Measurements from ENCODE around the gene CDC16. TPM values are rescaled to one million over a fixed set of nuclear protein-coding genes. Genes with fewer than 3 reads are reported as not detected.

CDC16 gene
- total RNA-seq, 1 experiment from 2014 or later: 61.0 TPM

DNA sequence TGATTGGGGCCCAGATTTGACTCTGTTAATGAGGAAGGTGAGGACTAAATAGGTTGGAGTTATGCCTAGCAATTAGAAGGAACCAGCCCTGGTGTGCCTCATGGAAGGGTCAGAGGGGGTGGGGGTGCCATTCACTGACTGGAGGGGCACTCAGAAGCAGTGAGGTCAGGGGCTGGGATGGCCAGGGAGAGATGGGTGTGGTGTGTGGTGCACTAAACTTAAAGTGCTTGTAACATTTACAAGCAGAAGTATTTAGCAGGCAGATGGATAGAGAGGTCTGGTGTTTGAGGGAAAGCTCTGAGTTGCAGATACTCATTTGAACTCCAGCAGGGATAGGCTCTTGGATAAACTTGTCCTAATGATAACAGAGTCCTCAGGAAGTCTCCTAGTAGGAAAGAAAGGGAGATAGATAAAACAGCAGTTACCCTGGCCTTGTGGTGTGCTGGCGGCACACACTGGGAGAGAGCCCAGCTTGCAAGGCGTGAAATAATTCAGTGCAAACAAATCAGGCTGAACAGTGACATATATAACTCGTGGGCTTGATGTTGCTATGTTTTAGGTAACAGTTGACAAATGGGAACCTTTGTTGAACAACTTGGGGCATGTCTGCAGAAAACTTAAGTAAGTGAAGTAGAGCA, 26.8 kb downstream of the CDC16 start:
- Histone ChIP-seq H3K36me3 (ENCODE audit: control insufficient read depth in 1 of 2, insufficient read depth in 2 of 2, low read length in 2 of 2) (peaks cover 52 to 77% of the 10 kb centered on the region in 2 experiments), H3K27ac (ENCODE audit: low read depth, low read length) (no peak overlapping the region), H2AFZ (ENCODE audit: low read depth, low read length, poor library complexity, severe bottlenecking) (no peak overlapping the region), H3K4me3 (replicated peaks in 1 of 2; ENCODE audit: low read depth in 1 of 2, low read length in 2 of 2) (no peak overlapping the region), H3K27me3 (ENCODE audit: insufficient read depth, low read length) (no peaks in the 10 kb centered on the region), H3K9me3 (ENCODE audit: control insufficient read depth in 1 of 2, insufficient read depth in 1 of 2, low read depth in 1 of 2, low read length in 2 of 2) (no peaks in the 10 kb centered on the region), H4K20me1 (ENCODE audit: insufficient read depth) (no peaks in the 10 kb centered on the region), H3K4me1 (ENCODE audit: control insufficient read depth in 1 of 2, insufficient read depth in 2 of 2, low read length in 2 of 2) (no peaks in the 10 kb centered on the region), H3K79me2 (ENCODE audit: insufficient read depth, low read length) (no peaks in the 10 kb centered on the region), H3K9ac (ENCODE audit: low read length) (no peak overlapping the region), H3K9me2 (ENCODE audit: insufficient read depth) (no peaks in the 10 kb centered on the region), H3K4me2 (ENCODE audit: low read length) (no peak overlapping the region)
- DNase-seq (ENCODE audit: low read depth, low spot score) (no peak), ATAC-seq (no peak)
- CTCF ChIA-PET: no interaction called here
- intact Hi-C loops (cut with micrococcal nuclease): no loop called here
- POLR2A ChIA-PET: no interaction called here
- RAD21 ChIA-PET (ENCODE audit: low non-redundant PET in 1 of 2, low total read pairs in 2 of 2, uncharacterized antibody in 2 of 2, unreplicated experiment in 2 of 2): no interaction called here
- no peak for TF ChIP-seq SP1 (IDR thresholded peaks at IDR 0.05; ENCODE audit: low read depth)
- TF ChIP-seq, protein P1, sequence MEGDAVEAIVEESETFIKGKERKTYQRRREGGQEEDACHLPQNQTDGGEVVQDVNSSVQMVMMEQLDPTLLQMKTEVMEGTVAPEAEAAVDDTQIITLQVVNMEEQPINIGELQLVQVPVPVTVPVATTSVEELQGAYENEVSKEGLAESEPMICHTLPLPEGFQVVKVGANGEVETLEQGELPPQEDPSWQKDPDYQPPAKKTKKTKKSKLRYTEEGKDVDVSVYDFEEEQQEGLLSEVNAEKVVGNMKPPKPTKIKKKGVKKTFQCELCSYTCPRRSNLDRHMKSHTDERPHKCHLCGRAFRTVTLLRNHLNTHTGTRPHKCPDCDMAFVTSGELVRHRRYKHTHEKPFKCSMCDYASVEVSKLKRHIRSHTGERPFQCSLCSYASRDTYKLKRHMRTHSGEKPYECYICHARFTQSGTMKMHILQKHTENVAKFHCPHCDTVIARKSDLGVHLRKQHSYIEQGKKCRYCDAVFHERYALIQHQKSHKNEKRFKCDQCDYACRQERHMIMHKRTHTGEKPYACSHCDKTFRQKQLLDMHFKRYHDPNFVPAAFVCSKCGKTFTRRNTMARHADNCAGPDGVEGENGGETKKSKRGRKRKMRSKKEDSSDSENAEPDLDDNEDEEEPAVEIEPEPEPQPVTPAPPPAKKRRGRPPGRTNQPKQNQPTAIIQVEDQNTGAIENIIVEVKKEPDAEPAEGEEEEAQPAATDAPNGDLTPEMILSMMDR (IDR thresholded peaks at IDR 0.05 in 2 of 3, conservative IDR thresholded peaks at IDR 0.05 in 1 of 3; ENCODE audit: borderline replicate concordance in 1 of 3, insufficient read depth in 1 of 3, low read depth in 2 of 3, low read length in 2 of 3): no peak
- no peak for TF ChIP-seq RAD21 (IDR thresholded peaks at IDR 0.05; ENCODE audit: low read depth)
- TF ChIP-seq JUND (IDR thresholded peaks at IDR 0.05): no peak
- TF ChIP-seq CEBPB (IDR thresholded peaks at IDR 0.05; ENCODE audit: low read depth): no peak
- no peak for TF ChIP-seq FOSL1 (IDR thresholded peaks at IDR 0.05; ENCODE audit: low read depth)
- no peak for TF ChIP-seq ZNF274 (IDR thresholded peaks at IDR 0.05; ENCODE audit: low read depth, low read length)
- no peak for TF ChIP-seq EZH2 (IDR thresholded peaks at IDR 0.05)
- TF ChIP-seq CBX3 (IDR thresholded peaks at IDR 0.05; ENCODE audit: low read depth): no peak
- TF ChIP-seq EZH2phosphoT487 (IDR thresholded peaks at IDR 0.05; ENCODE audit: borderline replicate concordance): no peak
- TF ChIP-seq SRF (IDR thresholded peaks at IDR 0.05; ENCODE audit: low read depth): no peak
- no peak for TF ChIP-seq SIN3A (IDR thresholded peaks at IDR 0.05; ENCODE audit: low read depth)
- no peak for TF ChIP-seq POLR2AphosphoS5 (IDR thresholded peaks at IDR 0.05; ENCODE audit: low read depth, low read length)
- TF ChIP-seq YY1 (IDR thresholded peaks at IDR 0.05; ENCODE audit: extremely low read depth, insufficient replicate concordance, low read depth, low read length): no peak
- no peak for TF ChIP-seq POLR2A (IDR thresholded peaks at IDR 0.05; ENCODE audit: borderline replicate concordance, extremely low read depth, insufficient read depth, insufficient read length)
- no peak for TF ChIP-seq ELF1 (IDR thresholded peaks at IDR 0.05; ENCODE audit: borderline replicate concordance, low read depth)
- TF ChIP-seq, protein P2, sequence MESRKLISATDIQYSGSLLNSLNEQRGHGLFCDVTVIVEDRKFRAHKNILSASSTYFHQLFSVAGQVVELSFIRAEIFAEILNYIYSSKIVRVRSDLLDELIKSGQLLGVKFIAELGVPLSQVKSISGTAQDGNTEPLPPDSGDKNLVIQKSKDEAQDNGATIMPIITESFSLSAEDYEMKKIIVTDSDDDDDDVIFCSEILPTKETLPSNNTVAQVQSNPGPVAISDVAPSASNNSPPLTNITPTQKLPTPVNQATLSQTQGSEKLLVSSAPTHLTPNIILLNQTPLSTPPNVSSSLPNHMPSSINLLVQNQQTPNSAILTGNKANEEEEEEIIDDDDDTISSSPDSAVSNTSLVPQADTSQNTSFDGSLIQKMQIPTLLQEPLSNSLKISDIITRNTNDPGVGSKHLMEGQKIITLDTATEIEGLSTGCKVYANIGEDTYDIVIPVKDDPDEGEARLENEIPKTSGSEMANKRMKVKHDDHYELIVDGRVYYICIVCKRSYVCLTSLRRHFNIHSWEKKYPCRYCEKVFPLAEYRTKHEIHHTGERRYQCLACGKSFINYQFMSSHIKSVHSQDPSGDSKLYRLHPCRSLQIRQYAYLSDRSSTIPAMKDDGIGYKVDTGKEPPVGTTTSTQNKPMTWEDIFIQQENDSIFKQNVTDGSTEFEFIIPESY (IDR thresholded peaks at IDR 0.05; ENCODE audit: extremely low read depth, insufficient replicate concordance, low read length): no peak
- TF ChIP-seq TCF7L2 (IDR thresholded peaks at IDR 0.05; ENCODE audit: borderline replicate concordance, extremely low read depth, insufficient read depth, insufficient read length): no peak
- no peak for TF ChIP-seq EGR1 (IDR thresholded peaks at IDR 0.05; ENCODE audit: low read depth)
- BruUV-seq (replicated peaks): no TSS peak
